Panc1 (cell line): Measurements from ENCODE around the gene PSMD1. TPM values are rescaled to one million over a fixed set of nuclear protein-coding genes. Genes with fewer than 3 reads are reported as not detected.
"Not testable (repeated sequence)": the region's sequence is repeated elsewhere in the genome, so short reads cannot be mapped to it uniquely, and the experiment has no call there.

Experiments used
- ATAC-seq: fragments of 200-7000 bp; cut with Tn5 transposase; 2 replicates; pipeline ENCODE4 v1.9.1; 2020; ENCODE audit warnings: mild to moderate bottlenecking, moderate library complexity
- BruUV-seq: library from RNA; stranded (reverse); fragments of 400-500 nt; replicated peaks from 2 replicates; lab custom pipeline; 2021; lab: Mats Ljungman, UMichigan
- CTCF ChIA-PET: fragments of 300-600 bp; sonication (Branson Sonifier 250); formaldehyde crosslinking; loops from one replicate; lab custom pipeline; 2022; ENCODE audit warnings: antibody characterized with exemption; lab: Charles Lee
- POLR2A ChIA-PET: fragments of 300-600 bp; sonication (Branson Sonifier 250); formaldehyde crosslinking; loops from one replicate; lab custom pipeline; 2022; ENCODE audit warnings: antibody characterized with exemption; lab: Charles Lee
- DNase-seq: peaks from one replicate; pipeline ENCODE4 v3.0.0-alpha.2; 2010; ENCODE audit warnings: low read depth, low spot score
- H3K27ac ChIP-seq: 2 replicates; pipeline ENCODE4 v1.5.1; 2011; ENCODE audit warnings: mild to moderate bottlenecking, low read length, inconsistent platforms
- H3K27me3 ChIP-seq: fragments of 200-500 bp; sonication (Bioruptor generic); 2 replicates; pipeline ENCODE4 v1.6.0; 2014; ENCODE audit warnings: low read length, inconsistent platforms; ENCODE audit not compliant: control insufficient read depth, insufficient read depth
- H3K36me3 ChIP-seq: fragments of 200-500 bp; sonication (Bioruptor generic); 2 replicates; pipeline ENCODE4 v1.5.1; 2014; ENCODE audit warnings: inconsistent platforms, mild to moderate bottlenecking, low read length, moderate library complexity; ENCODE audit not compliant: control insufficient read depth, insufficient read depth
- H3K4me1 ChIP-seq: 2 replicates; pipeline ENCODE4 v1.5.1; 2011; ENCODE audit warnings: inconsistent platforms, mild to moderate bottlenecking, low read length, moderate library complexity; ENCODE audit not compliant: control insufficient read depth, insufficient read depth
- H3K4me3 ChIP-seq, 2 experiments: 2 replicates each; pipeline ENCODE4 v1.5.1; 2011 to 2012; ENCODE audit warnings: low read depth in 2 of 2, low read length in 2 of 2, mild to moderate bottlenecking in 2 of 2, inconsistent platforms in 1 of 2, moderate library complexity in 1 of 2
- H3K9me3 ChIP-seq: fragments of 200-500 bp; sonication (Bioruptor generic); 2 replicates; pipeline ENCODE4 v1.5.1; 2014; ENCODE audit warnings: low read depth, mild to moderate bottlenecking, inconsistent platforms, low read length, moderate library complexity; ENCODE audit not compliant: control insufficient read depth, insufficient read depth
- CTCF ChIP-seq: fragments of 450-650 bp; IDR thresholded peaks from 2 replicates; pipeline ENCODE4 v1.5.1; 2017; ENCODE audit warnings: mild to moderate bottlenecking
- POLR2AphosphoS5 ChIP-seq: IDR thresholded peaks from 2 replicates; pipeline ENCODE4 v1.6.1; 2012; ENCODE audit warnings: mild to moderate bottlenecking, low read depth, low read length, moderate library complexity
- REST ChIP-seq, 2 experiments: IDR thresholded peaks; 2 replicates each; pipeline ENCODE4 v1.6.1; 2011 to 2012; ENCODE audit warnings: low read depth in 2 of 2, control low read depth in 1 of 2, low read length in 1 of 2, mild to moderate bottlenecking in 1 of 2, moderate library complexity in 1 of 2; ENCODE audit not compliant: insufficient read depth in 1 of 2
- SIN3A ChIP-seq: IDR thresholded peaks from 2 replicates; pipeline ENCODE4 v1.6.1; 2012; ENCODE audit warnings: low read depth, mild to moderate bottlenecking, low read length, moderate library complexity, borderline replicate concordance; ENCODE audit not compliant: insufficient read depth
- TCF7L2 ChIP-seq: IDR thresholded peaks from 2 replicates; pipeline ENCODE4 v1.6.1; 2011; ENCODE audit warnings: mild to moderate bottlenecking, low read depth, low read length, inconsistent platforms
- in situ Hi-C: cut with HindIII; loops from 2 replicates; pipeline ENCODE4 v1.10.0; 2016; ENCODE audit warnings: low sequenced_read_pairs, low pct_unique_long_range_greater_than_20kb
- intact Hi-C: fragments of 100-400 bp; cut with micrococcal nuclease; formaldehyde crosslinking; loops from one replicate; pipeline ENCODE4 v1.10.0; 2022; ENCODE audit not compliant: unreplicated experiment
- total RNA-seq: library from RNA; stranded (reverse); gene quantifications from one replicate; pipeline ENCODE4 v1.2.1, GENCODE V29; 2021; ENCODE audit not compliant: unreplicated experiment

Gene PSMD1
- total RNA-seq, 1 experiment from 2014 or later: 146 TPM

- H3K36me3 ChIP-seq: no peaks in the 10 kb centered on the region
- no peaks in the 10 kb centered on the region for H3K9me3 ChIP-seq
- no peaks in the 10 kb centered on the region for H3K4me1 ChIP-seq
- H3K4me3 ChIP-seq: no peak overlapping the region
- DNase-seq (no peak), ATAC-seq (no peak)
- no peaks in the 10 kb centered on the region for H3K27me3 ChIP-seq
- ChIA-PET CTCF (no interaction called here), POLR2A (no interaction called here)
- in situ Hi-C loops (no loop called here), intact Hi-C loops (no loop called here)
- BruUV-seq: no TSS peak
- TF ChIP-seq SIN3A: no peak
- no peak for TF ChIP-seq POLR2AphosphoS5
- TF ChIP-seq CTCF: no peak
- H3K27ac ChIP-seq: no peak overlapping the region
Measured at GRCh38 chr2:231018184-231018583, 38.5 kb upstream of the PSMD1 start.

- BruUV-seq, H3K27me3 ChIP-seq, POLR2A ChIA-PET, DNase-seq, CTCF ChIA-PET, H3K36me3 ChIP-seq, intact Hi-C loops, H3K9me3 ChIP-seq, ATAC-seq, H3K27ac ChIP-seq, H3K4me1 ChIP-seq, in situ Hi-C loops, H3K4me3 ChIP-seq: not testable (repeated sequence)
Measured at GRCh38 chr2:231025059-231025458, 31.6 kb upstream of the PSMD1 start.

- intact Hi-C loops (no loop called here), in situ Hi-C loops (no loop called here)
- H3K4me3 ChIP-seq: no peak overlapping the region
- ChIA-PET POLR2A (no interaction called here), CTCF (no interaction called here)
- BruUV-seq: no TSS peak
- H3K9me3 ChIP-seq: no peaks in the 10 kb centered on the region
- H3K4me1 ChIP-seq: no peaks in the 10 kb centered on the region
- H3K36me3 ChIP-seq: no peaks in the 10 kb centered on the region
- H3K27ac ChIP-seq: no peak overlapping the region
- no peaks in the 10 kb centered on the region for H3K27me3 ChIP-seq
- DNase-seq (no peak), ATAC-seq (no peak)
- no peak for TF ChIP-seq POLR2AphosphoS5
- no peak for TF ChIP-seq TCF7L2
- TF ChIP-seq SIN3A: no peak
- no peak for TF ChIP-seq CTCF
- no peak for TF ChIP-seq REST (IDR thresholded peaks at IDR 0.05; ENCODE audit: insufficient read depth in 1 of 2, low read depth in 2 of 2, low read length in 1 of 2)
Measured at GRCh38 chr2:231028889-231029288, 27.8 kb upstream of the PSMD1 start.
